Measurements from ENCODE around the gene GPR26.

Gene GPR26

DNA sequence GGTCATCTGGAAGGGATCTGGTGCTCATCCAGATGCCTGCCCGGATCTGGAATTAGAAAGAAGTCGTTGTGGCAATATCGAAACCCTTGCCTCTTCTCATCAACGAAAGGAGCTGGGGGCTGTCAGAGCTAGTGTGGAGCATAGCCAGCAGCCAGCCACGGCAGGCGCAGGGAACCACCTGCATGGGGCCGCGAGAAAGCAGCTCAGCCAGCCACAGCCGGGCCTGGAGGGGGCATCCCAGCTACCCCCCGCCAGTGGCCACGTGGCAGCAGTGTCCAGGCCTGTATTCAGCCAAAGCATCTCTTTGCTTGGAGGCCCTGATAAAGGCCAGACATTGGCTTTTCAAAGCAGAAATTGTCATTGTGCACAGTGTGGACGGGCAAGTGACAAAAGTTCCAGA is 19.1 kb downstream of the GPR26 start:
- TF ChIP-seq ZNF423 (tag by site-specific recombination; IDR thresholded peaks at IDR 0.05) (no peak), ZNF354C (tag by site-specific recombination; IDR thresholded peaks at IDR 0.05; ENCODE audit: borderline replicate concordance, low read depth) (no peak), ZNF239 (tag by site-specific recombination; IDR thresholded peaks at IDR 0.05) (no peak), ZNF292 (tag by site-specific recombination; IDR thresholded peaks at IDR 0.05; ENCODE audit: borderline replicate concordance, low read depth) (no peak), ZNF211 (tag by site-specific recombination; IDR thresholded peaks at IDR 0.05; ENCODE audit: low read depth) (no peak), ZNF146 (tag by site-specific recombination; IDR thresholded peaks at IDR 0.05) (no peak), ZNF791 (tag by site-specific recombination; IDR thresholded peaks at IDR 0.05) (no peak)
- TF ChIP-seq, protein P1, sequence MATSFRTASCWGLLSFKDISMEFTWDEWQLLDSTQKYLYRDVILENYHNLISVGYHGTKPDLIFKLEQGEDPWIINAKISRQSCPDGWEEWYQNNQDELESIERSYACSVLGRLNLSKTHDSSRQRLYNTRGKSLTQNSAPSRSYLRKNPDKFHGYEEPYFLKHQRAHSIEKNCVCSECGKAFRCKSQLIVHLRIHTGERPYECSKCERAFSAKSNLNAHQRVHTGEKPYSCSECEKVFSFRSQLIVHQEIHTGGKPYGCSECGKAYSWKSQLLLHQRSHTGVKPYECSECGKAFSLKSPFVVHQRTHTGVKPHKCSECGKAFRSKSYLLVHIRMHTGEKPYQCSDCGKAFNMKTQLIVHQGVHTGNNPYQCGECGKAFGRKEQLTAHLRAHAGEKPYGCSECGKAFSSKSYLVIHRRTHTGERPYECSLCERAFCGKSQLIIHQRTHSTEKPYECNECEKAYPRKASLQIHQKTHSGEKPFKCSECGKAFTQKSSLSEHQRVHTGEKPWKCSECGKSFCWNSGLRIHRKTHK (tag by site-specific recombination; IDR thresholded peaks at IDR 0.05) = no peak
- H3K4me1 ChIP-seq (ENCODE audit: control insufficient read depth, insufficient read depth, low read length) = no peaks in the 10 kb centered on the region
- no peak overlapping the region for H3K4me3 ChIP-seq (ENCODE audit: low read depth, low read length)
- POLR2A ChIA-PET = no interaction called here
- no peak overlapping the region for H3K27ac ChIP-seq (ENCODE audit: extremely low read depth, low read depth, low read length)
- CTCF ChIA-PET = interaction anchor here (0.6 kb wide), 1 partner anchor 139 kb away, joined by 3 read pairs; no protein-coding TSS in a partner anchor
- no peaks in the 10 kb centered on the region for H3K9me3 ChIP-seq (ENCODE audit: control insufficient read depth, insufficient read depth, low read depth, low read length)
- no peaks in the 10 kb centered on the region for H3K36me3 ChIP-seq (ENCODE audit: control insufficient read depth in 2 of 2, insufficient read depth in 1 of 2, low read length in 2 of 2)

DNA sequence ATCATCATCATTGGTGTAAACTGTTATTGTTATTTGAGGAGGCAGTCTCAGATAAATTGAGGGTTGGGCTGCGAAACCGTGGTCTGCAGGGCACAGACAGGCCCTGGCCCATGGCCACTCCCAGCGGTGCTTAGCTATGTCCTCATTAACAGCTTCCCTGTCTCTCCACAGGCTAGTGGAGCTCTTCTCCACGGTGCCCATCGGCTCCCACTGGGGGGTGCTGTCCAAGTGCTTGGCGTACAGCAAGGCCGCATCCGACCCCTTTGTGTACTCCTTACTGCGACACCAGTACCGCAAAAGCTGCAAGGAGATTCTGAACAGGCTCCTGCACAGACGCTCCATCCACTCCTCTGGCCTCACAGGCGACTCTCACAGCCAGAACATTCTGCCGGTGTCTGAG is 21.6 kb downstream of the GPR26 start:
- POLR2A ChIA-PET = no interaction called here
- Histone ChIP-seq H3K4me1 (ENCODE audit: control insufficient read depth, insufficient read depth, low read length) (no peaks in the 10 kb centered on the region), H3K4me3 (ENCODE audit: low read depth, low read length) (no peak overlapping the region), H3K9me3 (ENCODE audit: control insufficient read depth, insufficient read depth, low read depth, low read length) (no peaks in the 10 kb centered on the region), H3K36me3 (ENCODE audit: control insufficient read depth in 2 of 2, insufficient read depth in 1 of 2, low read length in 2 of 2) (no peaks in the 10 kb centered on the region), H3K27ac (ENCODE audit: extremely low read depth, low read depth, low read length) (no peak overlapping the region)
- no peak for TF ChIP-seq PRDM1 (tag by site-specific recombination; IDR thresholded peaks at IDR 0.05)
- no peak for TF ChIP-seq MYNN (tag by site-specific recombination; IDR thresholded peaks at IDR 0.05; ENCODE audit: borderline replicate concordance)
- TF ChIP-seq ZNF350 (tag by site-specific recombination; IDR thresholded peaks at IDR 0.05) = no peak
- CTCF ChIA-PET = interaction anchor here (0.7 to 1.4 kb wide), 2 partner anchors 9 to 13 kb away, joined by 3 to 5 read pairs; no protein-coding TSS in a partner anchor

DNA sequence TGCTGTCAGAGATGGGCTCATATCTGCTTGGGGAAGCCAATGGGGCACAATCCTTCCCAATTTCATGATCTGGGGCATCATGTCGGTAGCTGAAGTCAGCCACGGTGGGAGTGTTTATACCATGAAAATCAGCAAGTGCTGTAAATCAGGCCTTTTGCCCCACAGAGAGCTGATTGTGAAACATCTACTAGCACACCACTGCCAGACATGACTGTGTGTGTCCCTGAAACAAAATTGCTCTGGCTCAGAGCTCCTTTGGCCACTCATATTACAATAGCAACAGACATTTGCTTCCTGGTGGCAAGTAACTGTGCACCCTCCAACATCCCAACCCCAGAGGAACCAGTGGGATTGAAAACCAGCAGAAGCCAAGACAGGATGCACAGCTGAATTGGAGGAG is 23.7 kb downstream of the GPR26 start:
- H3K4me3 ChIP-seq (ENCODE audit: low read depth, low read length) = no peak overlapping the region
- H3K36me3 ChIP-seq (ENCODE audit: control insufficient read depth in 2 of 2, insufficient read depth in 1 of 2, low read length in 2 of 2) = no peaks in the 10 kb centered on the region
- no peaks in the 10 kb centered on the region for H3K4me1 ChIP-seq (ENCODE audit: control insufficient read depth, insufficient read depth, low read length)
- H3K27ac ChIP-seq (ENCODE audit: extremely low read depth, low read depth, low read length) = no peak overlapping the region
- CTCF ChIA-PET = interaction anchor here (0.6 to 1.5 kb wide), 4 partner anchors 16 to 700 kb away, joined by 3 to 4 read pairs (median 3); no protein-coding TSS in a partner anchor
- H3K9me3 ChIP-seq (ENCODE audit: control insufficient read depth, insufficient read depth, low read depth, low read length) = no peaks in the 10 kb centered on the region
- POLR2A ChIA-PET = no interaction called here
- TF ChIP-seq GLIS1 (tag by site-specific recombination; IDR thresholded peaks at IDR 0.05) (0 out of 2 replicates have a peak, but pooled peaks have one; percentile 39), ZNF335 (tag by site-specific recombination; conservative IDR thresholded peaks at IDR 0.05) (no peak)
- TF ChIP-seq, protein P2, sequence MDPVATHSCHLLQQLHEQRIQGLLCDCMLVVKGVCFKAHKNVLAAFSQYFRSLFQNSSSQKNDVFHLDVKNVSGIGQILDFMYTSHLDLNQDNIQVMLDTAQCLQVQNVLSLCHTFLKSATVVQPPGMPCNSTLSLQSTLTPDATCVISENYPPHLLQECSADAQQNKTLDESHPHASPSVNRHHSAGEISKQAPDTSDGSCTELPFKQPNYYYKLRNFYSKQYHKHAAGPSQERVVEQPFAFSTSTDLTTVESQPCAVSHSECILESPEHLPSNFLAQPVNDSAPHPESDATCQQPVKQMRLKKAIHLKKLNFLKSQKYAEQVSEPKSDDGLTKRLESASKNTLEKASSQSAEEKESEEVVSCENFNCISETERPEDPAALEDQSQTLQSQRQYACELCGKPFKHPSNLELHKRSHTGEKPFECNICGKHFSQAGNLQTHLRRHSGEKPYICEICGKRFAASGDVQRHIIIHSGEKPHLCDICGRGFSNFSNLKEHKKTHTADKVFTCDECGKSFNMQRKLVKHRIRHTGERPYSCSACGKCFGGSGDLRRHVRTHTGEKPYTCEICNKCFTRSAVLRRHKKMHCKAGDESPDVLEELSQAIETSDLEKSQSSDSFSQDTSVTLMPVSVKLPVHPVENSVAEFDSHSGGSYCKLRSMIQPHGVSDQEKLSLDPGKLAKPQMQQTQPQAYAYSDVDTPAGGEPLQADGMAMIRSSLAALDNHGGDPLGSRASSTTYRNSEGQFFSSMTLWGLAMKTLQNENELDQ (tag by site-specific recombination; IDR thresholded peaks at IDR 0.05; ENCODE audit: low read depth) = no peak

DNA sequence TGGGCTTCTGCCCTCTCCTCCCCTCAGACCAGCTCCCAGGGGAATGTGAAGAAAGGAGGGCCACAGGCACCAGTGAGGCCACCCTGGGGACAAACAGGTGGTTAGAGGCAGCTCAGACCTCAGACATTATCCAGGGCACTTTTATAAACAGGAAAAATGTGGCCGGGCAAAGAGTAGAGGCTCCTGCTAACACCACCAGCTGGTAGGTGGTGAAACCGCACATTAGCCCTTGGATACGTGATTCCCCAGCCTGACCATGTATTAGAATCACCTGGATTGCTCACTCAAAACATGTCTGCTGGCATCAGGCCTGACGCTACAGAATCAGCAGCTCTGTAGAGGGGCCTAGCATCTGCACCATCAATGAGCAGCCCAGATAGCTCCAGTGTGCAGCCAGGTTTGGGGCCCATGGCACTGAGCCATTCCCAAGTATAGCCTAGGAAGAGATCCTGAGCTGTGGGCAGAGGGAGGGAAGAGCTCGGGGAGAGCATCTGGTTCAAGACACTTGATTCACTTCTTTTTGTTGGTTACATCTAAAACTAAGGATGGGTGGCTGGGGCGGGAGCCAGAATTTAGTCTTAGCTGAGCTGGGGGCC is 37.1 kb downstream of the GPR26 start:
- H3K9me3 ChIP-seq (ENCODE audit: control insufficient read depth, insufficient read depth, low read depth, low read length) = no peaks in the 10 kb centered on the region
- H3K4me3 ChIP-seq (ENCODE audit: low read depth, low read length) = no peak overlapping the region
- H3K27ac ChIP-seq (ENCODE audit: extremely low read depth, low read depth, low read length) = no peak overlapping the region
- H3K36me3 ChIP-seq (ENCODE audit: control insufficient read depth in 2 of 2, insufficient read depth in 1 of 2, low read length in 2 of 2) = no peaks in the 10 kb centered on the region
- no peaks in the 10 kb centered on the region for H3K4me1 ChIP-seq (ENCODE audit: control insufficient read depth, insufficient read depth, low read length)
- ChIA-PET CTCF (interaction anchor here (1.6 kb wide), 1 partner anchor 17 kb away, joined by 3 read pairs; no protein-coding TSS in a partner anchor), POLR2A (no interaction called here)
- TF ChIP-seq ZNF423 (tag by site-specific recombination; IDR thresholded peaks at IDR 0.05) = no peak
- no peak for TF ChIP-seq ZNF707 (tag by site-specific recombination; IDR thresholded peaks at IDR 0.05)
- no peak for TF ChIP-seq ZNF658 (tag by site-specific recombination; IDR thresholded peaks at IDR 0.05)
- TF ChIP-seq, protein P3, sequence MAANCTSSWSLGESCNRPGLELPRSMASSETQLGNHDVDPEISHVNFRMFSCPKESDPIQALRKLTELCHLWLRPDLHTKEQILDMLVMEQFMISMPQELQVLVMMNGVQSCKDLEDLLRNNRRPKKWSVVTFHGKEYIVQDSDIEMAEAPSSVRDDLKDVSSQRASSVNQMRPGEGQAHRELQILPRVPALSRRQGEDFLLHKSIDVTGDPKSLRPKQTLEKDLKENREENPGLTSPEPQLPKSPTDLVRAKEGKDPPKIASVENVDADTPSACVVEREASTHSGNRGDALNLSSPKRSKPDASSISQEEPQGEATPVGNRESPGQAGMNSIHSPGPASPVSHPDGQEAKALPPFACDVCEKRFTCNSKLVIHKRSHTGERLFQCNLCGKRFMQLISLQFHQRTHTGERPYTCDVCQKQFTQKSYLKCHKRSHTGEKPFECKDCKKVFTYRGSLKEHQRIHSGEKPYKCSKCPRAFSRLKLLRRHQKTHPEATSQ (tag by site-specific recombination; IDR thresholded peaks at IDR 0.05) = no peak
- no peak for TF ChIP-seq ZNF560 (tag by site-specific recombination; IDR thresholded peaks at IDR 0.05; ENCODE audit: borderline replicate concordance)
- no peak for TF ChIP-seq ZNF76 (tag by site-specific recombination; IDR thresholded peaks at IDR 0.05; ENCODE audit: borderline replicate concordance, low read depth)
- no peak for TF ChIP-seq ZNF785 (tag by site-specific recombination; IDR thresholded peaks at IDR 0.05)
- no peak for TF ChIP-seq MEIS1 (CRISPR knock-in tag; IDR thresholded peaks at IDR 0.05; ENCODE audit: borderline replicate concordance)
- no peak for TF ChIP-seq ZFP41 (tag by site-specific recombination; IDR thresholded peaks at IDR 0.05; ENCODE audit: borderline replicate concordance)
- TF ChIP-seq SP2 (tag by site-specific recombination; IDR thresholded peaks at IDR 0.05) = no peak
- no peak for TF ChIP-seq SCRT1 (tag by site-specific recombination; IDR thresholded peaks at IDR 0.05; ENCODE audit: borderline replicate concordance)
- TF ChIP-seq GLIS1 (tag by site-specific recombination; IDR thresholded peaks at IDR 0.05) = no peak

All from HEK293 (cell line).